HepG2 (cell line): ENCODE measurements around the gene VAMP8. TPM values are rescaled to one million over a fixed set of nuclear protein-coding genes. Genes with fewer than 3 reads are reported as not detected.
A peak's percentile ranks its signal among the peaks of the same experiment; 100 is the strongest.

Source experiments
- AGO2 ChIP-seq: fragments of 200-400 bp; formaldehyde crosslinking; optimal IDR thresholded peaks from 2 replicates; pipeline ENCODE3; 2017; ENCODE audit warnings: mild to moderate bottlenecking, low read depth, low read length, moderate library complexity
- BORCS8-MEF2B ChIP-seq: sonication (generic); formaldehyde crosslinking; IDR thresholded peaks from 2 replicates; pipeline ENCODE4 v1.8.0; 2022; ENCODE audit warnings: mild to moderate bottlenecking, missing genetic modification reagents
- CEBPB ChIP-seq: IDR thresholded peaks from 2 replicates; pipeline ENCODE4 v1.6.1; 2011; ENCODE audit warnings: low read depth, low read length, improper control_type of control experiment, borderline replicate concordance
- FOXK2 ChIP-seq: fragments of 450-650 bp; IDR thresholded peaks from 2 replicates; pipeline ENCODE4 v1.6.1; 2016
- HES4 ChIP-seq: sonication (generic); formaldehyde crosslinking; IDR thresholded peaks from 2 replicates; pipeline ENCODE4 v1.9.0; 2021; ENCODE audit warnings: mild to moderate bottlenecking, missing genetic modification reagents, borderline replicate concordance
- HMGA1 ChIP-seq: sonication (generic); formaldehyde crosslinking; conservative IDR thresholded peaks from 2 replicates; pipeline ENCODE4 v1.4.0; 2020; ENCODE audit warnings: missing genetic modification reagents
- IRF2 ChIP-seq: IDR thresholded peaks from 2 replicates; pipeline ENCODE4 v1.6.1; 2018; ENCODE audit warnings: missing genetic modification reagents, missing compliant biosample characterization
- MEIS2 ChIP-seq: sonication (generic); formaldehyde crosslinking; IDR thresholded peaks from 2 replicates; pipeline ENCODE4 v1.9.0; 2021; ENCODE audit warnings: mild to moderate bottlenecking, missing genetic modification reagents
- SNAI1 ChIP-seq: sonication (generic); formaldehyde crosslinking; IDR thresholded peaks from 2 replicates; pipeline ENCODE4 v1.5.0; 2020; ENCODE audit warnings: mild to moderate bottlenecking, missing genetic modification reagents, borderline replicate concordance
- SNAPC2 ChIP-seq: sonication (generic); formaldehyde crosslinking; IDR thresholded peaks from 2 replicates; pipeline ENCODE4 v1.8.1; 2022; ENCODE audit warnings: mild to moderate bottlenecking, missing genetic modification reagents
- THAP11 ChIP-seq: IDR thresholded peaks from 2 replicates; pipeline ENCODE4 v1.6.1; 2016; ENCODE audit warnings: missing biosample characterization, missing genetic modification reagents
- THYN1 ChIP-seq: sonication (generic); formaldehyde crosslinking; IDR thresholded peaks from 2 replicates; pipeline ENCODE4 v1.8.1; 2023; ENCODE audit warnings: low read depth, mild to moderate bottlenecking, moderate library complexity, missing genetic modification reagents, borderline replicate concordance
- YEATS2 ChIP-seq: sonication (generic); formaldehyde crosslinking; IDR thresholded peaks from 2 replicates; pipeline ENCODE4 v1.4.0; 2020; ENCODE audit warnings: missing genetic modification reagents, borderline replicate concordance
- ZNF180 ChIP-seq: sonication (generic); formaldehyde crosslinking; IDR thresholded peaks from 2 replicates; pipeline ENCODE4 v1.4.0; 2020; ENCODE audit warnings: low read depth, missing genetic modification reagents, borderline replicate concordance
- ZNF782 ChIP-seq: sonication (generic); formaldehyde crosslinking; IDR thresholded peaks from 2 replicates; pipeline ENCODE4 v1.4.0; 2020; ENCODE audit warnings: missing genetic modification reagents, mild to moderate bottlenecking, borderline replicate concordance
- polyA plus RNA-seq, 8 experiments: library from polyadenylated mRNA; depleted of rRNA in 3 of 8; stranded (reverse) in 7 of 8; unstranded in 1 of 8; fragments of >200 nt; fragmentation: Illumina TruSeq in 4 of 8; extraction: Trizol in 4 of 8; gene quantifications; 2 replicates each; pipeline versions ENCODE4 v1.2.1 to v1.2.3, GENCODE V29; 2011 to 2016; ENCODE audit warnings: low read depth in 4 of 8, missing spikeins in 1 of 8, mixed read lengths in 1 of 8; ENCODE audit not compliant: insufficient read depth in 1 of 8
- total RNA-seq, 5 experiments: library from RNA; depleted of rRNA; stranded (reverse); fragments of >200 nt; fragmentation: Illumina TruSeq; extraction: Trizol; gene quantifications; 2 replicates each; pipeline ENCODE4 v1.2.3, GENCODE V29; 2016; ENCODE audit warnings: low read depth in 1 of 5
- TF ChIP-seq, protein P1 (sequence below): sonication (generic); formaldehyde crosslinking; IDR thresholded peaks from 2 replicates; pipeline ENCODE4 v1.8.0; 2022; ENCODE audit warnings: missing genetic modification reagents, mild to moderate bottlenecking, moderate library complexity, borderline replicate concordance
- TF ChIP-seq, protein P2 (sequence below): sonication (generic); formaldehyde crosslinking; IDR thresholded peaks from 2 replicates; pipeline ENCODE4 v1.5.1; 2020; ENCODE audit warnings: missing genetic modification reagents, mild to moderate bottlenecking, borderline replicate concordance
- TF ChIP-seq, protein P3 (sequence below): IDR thresholded peaks from 2 replicates; pipeline ENCODE4 v1.6.1; 2016; ENCODE audit warnings: missing biosample characterization, missing genetic modification reagents, low read depth
- TF ChIP-seq, protein P4 (sequence below): IDR thresholded peaks from 2 replicates; pipeline ENCODE4 v1.6.1; 2016; ENCODE audit warnings: mild to moderate bottlenecking, missing biosample characterization, missing genetic modification reagents
- TF ChIP-seq, protein P5 (sequence below): sonication (generic); formaldehyde crosslinking; IDR thresholded peaks from 2 replicates; pipeline ENCODE4 v1.5.0; 2020; ENCODE audit warnings: mild to moderate bottlenecking, missing genetic modification reagents, borderline replicate concordance

VAMP8 gene
- total and polyA plus RNA-seq, 2 of the 13 experiments (the other 11 are each of a cell fraction or from before 2014, with no cell fraction given), result 83.3 to 157 TPM

DNA sequence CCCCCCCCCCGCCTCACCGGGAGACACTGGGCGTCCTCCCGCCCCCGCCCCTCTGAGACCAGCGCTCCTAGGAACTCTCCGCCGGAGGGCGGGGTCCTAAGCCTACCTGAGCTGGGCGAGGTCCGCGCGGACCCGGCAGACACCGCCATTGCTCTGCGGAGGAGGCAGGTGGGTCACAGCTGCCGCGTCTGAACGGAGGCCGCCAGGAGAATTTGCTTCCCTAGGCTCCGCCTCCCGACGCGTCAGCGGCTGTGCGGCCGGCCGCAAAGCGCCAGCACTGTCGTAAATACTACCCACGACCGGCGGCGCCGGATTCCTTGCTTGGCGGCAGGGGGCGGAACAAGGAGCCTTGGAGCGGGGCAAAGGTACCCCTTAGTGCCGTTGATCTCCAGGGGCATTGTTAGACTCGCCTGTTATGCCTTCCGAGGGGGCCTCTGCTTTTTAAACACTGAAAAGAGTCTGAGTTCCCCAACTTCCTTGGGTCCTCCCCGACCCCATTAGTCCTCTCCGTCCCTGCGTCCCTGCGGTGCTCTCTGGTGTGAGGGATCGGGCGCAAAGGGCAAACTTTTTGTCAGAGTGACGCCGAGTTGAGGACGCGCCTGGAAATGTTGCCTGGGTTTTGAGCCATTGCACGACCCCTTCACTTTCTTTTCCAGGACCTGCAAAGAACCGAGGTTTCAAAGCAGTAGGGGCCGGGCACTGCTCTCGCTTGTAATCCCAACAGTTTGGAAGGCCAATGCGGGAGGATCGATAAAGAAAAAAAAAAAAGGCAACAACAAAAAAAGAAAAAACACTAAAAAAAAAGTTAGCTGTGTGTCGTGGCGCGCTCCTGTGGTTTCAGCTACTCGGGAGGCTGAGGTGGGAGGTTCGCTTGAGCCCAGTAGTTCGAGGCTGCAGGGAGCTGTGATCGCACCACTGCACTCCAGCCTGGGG is 15.8 kb upstream of the VAMP8 start, which contains the start of gene GGCX (continued):
- TF ChIP-seq IRF2 (CRISPR knock-in tag), result peak; percentile 92; the same call in 1 of the 2 replicates
- TF ChIP-seq, protein P1, sequence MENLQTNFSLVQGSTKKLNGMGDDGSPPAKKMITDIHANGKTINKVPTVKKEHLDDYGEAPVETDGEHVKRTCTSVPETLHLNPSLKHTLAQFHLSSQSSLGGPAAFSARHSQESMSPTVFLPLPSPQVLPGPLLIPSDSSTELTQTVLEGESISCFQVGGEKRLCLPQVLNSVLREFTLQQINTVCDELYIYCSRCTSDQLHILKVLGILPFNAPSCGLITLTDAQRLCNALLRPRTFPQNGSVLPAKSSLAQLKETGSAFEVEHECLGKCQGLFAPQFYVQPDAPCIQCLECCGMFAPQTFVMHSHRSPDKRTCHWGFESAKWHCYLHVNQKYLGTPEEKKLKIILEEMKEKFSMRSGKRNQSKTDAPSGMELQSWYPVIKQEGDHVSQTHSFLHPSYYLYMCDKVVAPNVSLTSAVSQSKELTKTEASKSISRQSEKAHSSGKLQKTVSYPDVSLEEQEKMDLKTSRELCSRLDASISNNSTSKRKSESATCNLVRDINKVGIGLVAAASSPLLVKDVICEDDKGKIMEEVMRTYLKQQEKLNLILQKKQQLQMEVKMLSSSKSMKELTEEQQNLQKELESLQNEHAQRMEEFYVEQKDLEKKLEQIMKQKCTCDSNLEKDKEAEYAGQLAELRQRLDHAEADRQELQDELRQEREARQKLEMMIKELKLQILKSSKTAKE, result no peak
- TF ChIP-seq BORCS8-MEF2B (CRISPR knock-in tag), result peak; percentile 41; the same call in 1 of the 2 replicates
- TF ChIP-seq, protein P2, sequence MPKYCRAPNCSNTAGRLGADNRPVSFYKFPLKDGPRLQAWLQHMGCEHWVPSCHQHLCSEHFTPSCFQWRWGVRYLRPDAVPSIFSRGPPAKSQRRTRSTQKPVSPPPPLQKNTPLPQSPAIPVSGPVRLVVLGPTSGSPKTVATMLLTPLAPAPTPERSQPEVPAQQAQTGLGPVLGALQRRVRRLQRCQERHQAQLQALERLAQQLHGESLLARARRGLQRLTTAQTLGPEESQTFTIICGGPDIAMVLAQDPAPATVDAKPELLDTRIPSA (CRISPR knock-in tag), result no peak
- TF ChIP-seq THAP11, result peak; percentile 96
- TF ChIP-seq ZNF180 (CRISPR knock-in tag), result no peak
- no peak for TF ChIP-seq ZNF782 (CRISPR knock-in tag)
- TF ChIP-seq AGO2, result peak; percentile 26
- no peak for TF ChIP-seq THYN1 (CRISPR knock-in tag)
- TF ChIP-seq, protein P3, sequence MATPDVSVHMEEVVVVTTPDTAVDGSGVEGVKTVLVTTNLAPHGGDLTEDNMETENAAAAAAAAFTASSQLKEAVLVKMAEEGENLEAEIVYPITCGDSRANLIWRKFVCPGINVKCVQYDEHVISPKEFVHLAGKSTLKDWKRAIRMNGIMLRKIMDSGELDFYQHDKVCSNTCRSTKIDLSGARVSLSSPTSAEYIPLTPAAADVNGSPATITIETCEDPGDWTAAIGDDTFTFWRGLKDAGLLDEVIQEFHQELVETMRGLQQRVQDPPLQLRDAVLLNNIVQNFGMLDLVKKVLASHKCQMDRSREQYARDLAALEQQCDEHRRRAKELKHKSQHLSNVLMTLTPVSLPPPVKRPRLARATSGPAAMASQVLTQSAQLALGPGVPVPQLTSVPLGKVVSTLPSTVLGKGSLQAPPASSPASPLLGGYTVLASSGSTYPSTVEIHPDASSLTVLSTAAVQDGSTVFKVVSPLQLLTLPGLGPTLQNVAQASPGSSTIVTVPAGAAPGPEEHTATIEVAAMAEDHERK (CRISPR knock-in tag), result peak; percentile 52; the same call in 1 of the 2 replicates
- TF ChIP-seq, protein P4, sequence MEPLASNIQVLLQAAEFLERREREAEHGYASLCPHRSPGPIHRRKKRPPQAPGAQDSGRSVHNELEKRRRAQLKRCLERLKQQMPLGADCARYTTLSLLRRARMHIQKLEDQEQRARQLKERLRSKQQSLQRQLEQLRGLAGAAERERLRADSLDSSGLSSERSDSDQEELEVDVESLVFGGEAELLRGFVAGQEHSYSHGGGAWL (CRISPR knock-in tag), result peak; percentile 63
- TF ChIP-seq CEBPB, result no peak
- TF ChIP-seq YEATS2, result peak; percentile 92
- peak; percentile 35 for TF ChIP-seq HES4 (CRISPR knock-in tag)
- TF ChIP-seq, protein P5, sequence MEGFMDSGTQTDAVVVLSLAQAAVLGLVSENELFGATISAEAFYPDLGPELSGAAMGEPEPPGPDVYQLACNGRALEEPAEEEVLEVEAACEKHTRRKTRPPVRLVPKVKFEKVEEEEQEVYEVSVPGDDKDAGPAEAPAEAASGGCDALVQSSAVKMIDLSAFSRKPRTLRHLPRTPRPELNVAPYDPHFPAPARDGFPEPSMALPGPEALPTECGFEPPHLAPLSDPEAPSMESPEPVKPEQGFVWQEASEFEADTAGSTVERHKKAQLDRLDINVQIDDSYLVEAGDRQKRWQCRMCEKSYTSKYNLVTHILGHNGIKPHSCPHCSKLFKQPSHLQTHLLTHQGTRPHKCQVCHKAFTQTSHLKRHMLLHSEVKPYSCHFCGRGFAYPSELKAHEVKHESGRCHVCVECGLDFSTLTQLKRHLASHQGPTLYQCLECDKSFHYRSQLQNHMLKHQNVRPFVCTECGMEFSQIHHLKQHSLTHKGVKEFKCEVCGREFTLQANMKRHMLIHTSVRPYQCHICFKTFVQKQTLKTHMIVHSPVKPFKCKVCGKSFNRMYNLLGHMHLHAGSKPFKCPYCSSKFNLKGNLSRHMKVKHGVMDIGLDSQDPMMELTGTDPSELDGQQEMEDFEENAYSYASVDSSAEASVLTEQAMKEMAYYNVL (CRISPR knock-in tag), result peak; percentile 82; the same call in 1 of the 2 replicates
- TF ChIP-seq HMGA1, result no peak
- TF ChIP-seq SNAPC2 (CRISPR knock-in tag), result peak; percentile 84
- TF ChIP-seq SNAI1, result peak; percentile 53; the same call in 1 of the 2 replicates
- no peak for TF ChIP-seq FOXK2
- peak; percentile 79; the same call in 1 of the 2 replicates for TF ChIP-seq MEIS2
